Suprapubic skin (tissue), 4 donors: ENCODE data around the gene TNFAIP8L3. TPM values are rescaled to one million over a fixed set of nuclear protein-coding genes. Genes with fewer than 3 reads are reported as not detected.
"Not testable (repeated sequence)": the region's sequence is repeated elsewhere in the genome, so short reads cannot be mapped to it uniquely, and the experiment has no call there.

Experiments used
- DNase-seq, 2 donors: peaks; one replicate each; pipeline ENCODE4 v3.0.0-alpha.2; 2019; ENCODE audit warnings: low spot score in 2 of 2
- H3K27ac ChIP-seq: fragments of 200-600 bp; sonication (generic); one replicate; pipeline ENCODE4 v1.5.1; 2019
- H3K27me3 ChIP-seq: fragments of 200-600 bp; sonication (generic); one replicate; pipeline ENCODE4 v1.5.1; 2019
- H3K36me3 ChIP-seq: fragments of 200-600 bp; sonication (generic); one replicate; pipeline ENCODE4 v1.5.1; 2019
- H3K4me1 ChIP-seq: fragments of 200-600 bp; sonication (generic); one replicate; pipeline ENCODE4 v1.5.1; 2019
- H3K4me3 ChIP-seq: fragments of 200-600 bp; sonication (generic); one replicate; pipeline ENCODE4 v1.5.1; 2019; ENCODE audit warnings: mild to moderate bottlenecking
- H3K9me3 ChIP-seq: fragments of 200-600 bp; sonication (generic); one replicate; pipeline ENCODE4 v1.5.1; 2019
- CTCF ChIP-seq, 2 donors: fragments of 200-600 bp in 1 of 2; fragments of 450-650 bp in 1 of 2; sonication (generic) in 1 of 2; IDR thresholded peaks; one replicate each; pipeline ENCODE4 v1.5.1; 2016 to 2019; ENCODE audit warnings: antibody characterized with exemption in 2 of 2, mild to moderate bottlenecking in 1 of 2, moderate library complexity in 1 of 2
- EP300 ChIP-seq: sonication (generic); formaldehyde crosslinking; IDR thresholded peaks from one replicate; pipeline ENCODE4 v1.6.1; 2017; ENCODE audit warnings: antibody characterized with exemption
- POLR2A ChIP-seq, 2 donors: fragments of 450-650 bp; IDR thresholded peaks; one replicate each; pipeline ENCODE4 v1.6.1; 2017; ENCODE audit warnings: antibody characterized with exemption in 2 of 2, mild to moderate bottlenecking in 2 of 2, moderate library complexity in 2 of 2
- POLR2AphosphoS5 ChIP-seq, 3 donors: sonication (generic); formaldehyde crosslinking; IDR thresholded peaks; one replicate each; pipeline ENCODE4 v1.6.1; 2017; ENCODE audit warnings: antibody characterized with exemption in 3 of 3
- WGBS: methylation state at CpG from one replicate; pipeline ENCODE4 v1.1.5; 2018; 5-methylcytosine and 5-hydroxymethylcytosine counted together
- total RNA-seq, 4 donors: library from RNA; depleted of rRNA; stranded (reverse); fragments of >200 nt; gene quantifications; one replicate each; pipeline ENCODE4 v1.1.0, GENCODE V29; 2016

Gene TNFAIP8L3
- total RNA-seq: 10 to 100 TPM; 11.1 to 30.0 (median 15.9) TPM

GRCh38 chr15:51094606-51095569 lies at the start of gene TNFAIP8L3:
TSS of gene TNFAIP8L3 (minus strand) at chr15:51094906. CDS start at chr15:51094595, 311 bp downstream.
- no peak for DNase-seq

GRCh38 chr15:51144021-51144532 lies 49.4 kb upstream of the TNFAIP8L3 start:
- Histone ChIP-seq H3K36me3 (no peaks in the 10 kb centered on the region), H3K27ac (no peak overlapping the region), H3K4me1 (no peaks in the 10 kb centered on the region), H3K27me3 (no peaks in the 10 kb centered on the region), H3K9me3 (no peaks in the 10 kb centered on the region), H3K4me3 (no peak overlapping the region)
- DNase-seq: no peak
- TF ChIP-seq POLR2AphosphoS5 (IDR thresholded peaks at IDR 0.05) (no peak), EP300 (no peak), CTCF (IDR thresholded peaks at IDR 0.05) (no peak), POLR2A (IDR thresholded peaks at IDR 0.05) (no peak)
- 81% methylated on average over 3 of the region's 3 CpGs for WGBS

More at GRCh38 chr15:51094606-51095569, at the start of gene TNFAIP8L3:
- Histone ChIP-seq H3K4me3 (peak within 1 kb of the TSS; percentile 63), H3K9me3 (no peaks in the 10 kb centered on the region), H3K4me1 (peaks cover 53% of the 10 kb centered on the region), H3K27ac (peak within 1 kb of the TSS; percentile 73), H3K27me3 (peaks cover 6% of the 10 kb centered on the region), H3K36me3 (no peaks in the 10 kb centered on the region)
- TF ChIP-seq EP300 (no peak), POLR2AphosphoS5 (IDR thresholded peaks at IDR 0.05) (no peak), CTCF (IDR thresholded peaks at IDR 0.05) (no peak), POLR2A (IDR thresholded peaks at IDR 0.05) (no peak)
- WGBS: 8% methylated on average over 36 of the region's 98 CpGs

- H3K9me3 ChIP-seq, DNase-seq, H3K36me3 ChIP-seq, H3K27ac ChIP-seq, H3K4me1 ChIP-seq, H3K4me3 ChIP-seq, H3K27me3 ChIP-seq: not testable (repeated sequence)
- WGBS: 95% methylated on average over 2 of the region's 2 CpGs
Measured at GRCh38 chr15:51140347-51140746, 45.6 kb upstream of the TNFAIP8L3 start.

GRCh38 chr15:51139091-51139490 lies 44.4 kb upstream of the TNFAIP8L3 start:
- 79% methylated on average over 1 of the region's 1 CpG for WGBS
- peaks cover 2% of the 10 kb centered on the region for H3K4me1 ChIP-seq
- no peak overlapping the region for H3K4me3 ChIP-seq
- no peak for DNase-seq
- no peaks in the 10 kb centered on the region for H3K27me3 ChIP-seq
- H3K36me3 ChIP-seq: no peaks in the 10 kb centered on the region
- no peak overlapping the region for H3K27ac ChIP-seq
- H3K9me3 ChIP-seq: no peaks in the 10 kb centered on the region
- TF ChIP-seq EP300: no peak
- TF ChIP-seq CTCF (IDR thresholded peaks at IDR 0.05): no peak
- TF ChIP-seq POLR2A (IDR thresholded peaks at IDR 0.05): no peak
- no peak for TF ChIP-seq POLR2AphosphoS5 (IDR thresholded peaks at IDR 0.05)

- TF ChIP-seq POLR2A (IDR thresholded peaks at IDR 0.05): no peak
- TF ChIP-seq POLR2AphosphoS5 (IDR thresholded peaks at IDR 0.05): no peak
- no peak for TF ChIP-seq EP300
- TF ChIP-seq CTCF (IDR thresholded peaks at IDR 0.05): no peak
- Histone ChIP-seq H3K9me3 (no peaks in the 10 kb centered on the region), H3K27me3 (no peaks in the 10 kb centered on the region), H3K4me1 (peaks cover 12% of the 10 kb centered on the region), H3K36me3 (no peaks in the 10 kb centered on the region), H3K4me3 (no peak overlapping the region), H3K27ac (no peak overlapping the region)
- no peak for DNase-seq
- 66% methylated on average over 5 of the region's 5 CpGs for WGBS
Measured at GRCh38 chr15:51137880-51138430, 43.2 kb upstream of the TNFAIP8L3 start.
